D721Med (cell line): Measurements from ENCODE around the gene PPFIBP2.

Experiments
- DNase-seq: peaks from one replicate; pipeline ENCODE4 v3.0.0; 2011; ENCODE audit warnings: low spot score; ENCODE audit not compliant: insufficient read length
- FAIRE-seq: peaks from 2 replicates; lab custom pipeline; 2011; peaks lifted over from hg19 to GRCh38; lab: Jason Lieb, UNC
- CTCF ChIP-seq: IDR thresholded peaks from 2 replicates; pipeline ENCODE4 v1.5.1; 2012; ENCODE audit warnings: mild to moderate bottlenecking, control low read depth; ENCODE audit not compliant: insufficient read depth; ENCODE audit errors: missing control alignments

PPFIBP2 gene

GRCh38 chr11:7570938-7571521 is 57.2 kb downstream of the PPFIBP2 start:
- no peak for TF ChIP-seq CTCF
- FAIRE-seq (no peak), DNase-seq (no peak)

GRCh38 chr11:7571640-7572000 is 57.8 kb downstream of the PPFIBP2 start:
- no peak for FAIRE-seq
- TF ChIP-seq CTCF, result peak; percentile 95

GRCh38 chr11:7572001-7572712 is 58.4 kb downstream of the PPFIBP2 start:
- no peak for TF ChIP-seq CTCF
- DNase-seq (no peak), FAIRE-seq (no peak)

More at GRCh38 chr11:7571640-7572000, 57.8 kb downstream of the PPFIBP2 start:
- no peak for DNase-seq

- no peak for DNase-seq
- FAIRE-seq, result no peak
- TF ChIP-seq CTCF, result no peak
Measured at GRCh38 chr11:7573193-7573557, 59.4 kb downstream of the PPFIBP2 start.

GRCh38 chr11:7573558-7574296 is 59.9 kb downstream of the PPFIBP2 start:
- DNase-seq, result no peak
- no peak for FAIRE-seq
- TF ChIP-seq CTCF, result no peak

GRCh38 chr11:7574491-7575130 is 60.8 kb downstream of the PPFIBP2 start:
- DNase-seq (no peak), FAIRE-seq (no peak)
- no peak for TF ChIP-seq CTCF
